HepG2 (cell line): ENCODE measurements around the gene PLK5. TPM values are rescaled to one million over a fixed set of nuclear protein-coding genes. Genes with fewer than 3 reads are reported as not detected.

ENCODE experiments used
- HIVEP1 ChIP-seq: sonication (generic); formaldehyde crosslinking; IDR thresholded peaks from 2 replicates; pipeline ENCODE4 v1.4.0; 2020; ENCODE audit warnings: mild to moderate bottlenecking, missing genetic modification reagents
- MEF2D ChIP-seq: sonication (generic); formaldehyde crosslinking; IDR thresholded peaks from 2 replicates; pipeline ENCODE4 v1.5.1; 2020; ENCODE audit warnings: mild to moderate bottlenecking, missing genetic modification reagents
- NFE2L2 ChIP-seq: fragments of 150-350 bp; IDR thresholded peaks from 2 replicates; pipeline ENCODE4 v1.6.1; 2014; ENCODE audit warnings: low read length
- RAD21 ChIP-seq: fragments of 450-650 bp; formaldehyde crosslinking; IDR thresholded peaks from 2 replicates; pipeline ENCODE4 v1.5.0; 2020; ENCODE audit warnings: mild to moderate bottlenecking
- SCMH1 ChIP-seq: sonication (generic); formaldehyde crosslinking; IDR thresholded peaks from 2 replicates; pipeline ENCODE4 v1.9.0; 2021; ENCODE audit warnings: missing genetic modification reagents, mild to moderate bottlenecking, borderline replicate concordance
- SMAD1 ChIP-seq: sonication (generic); formaldehyde crosslinking; IDR thresholded peaks from 2 replicates; pipeline ENCODE4 v1.4.0; 2020; ENCODE audit warnings: missing genetic modification reagents, low read depth, mild to moderate bottlenecking, borderline replicate concordance
- SP140L ChIP-seq: sonication (generic); formaldehyde crosslinking; IDR thresholded peaks from 2 replicates; pipeline ENCODE4 v1.4.0; 2020; ENCODE audit warnings: missing genetic modification reagents, borderline replicate concordance
- TP53 ChIP-seq: sonication (generic); formaldehyde crosslinking; conservative IDR thresholded peaks from 2 replicates; pipeline ENCODE4 v1.4.0; 2020; ENCODE audit warnings: missing genetic modification reagents
- ZFP36 ChIP-seq: fragments of 150-350 bp; IDR thresholded peaks from 2 replicates; pipeline ENCODE4 v1.6.1; 2018; ENCODE audit warnings: borderline replicate concordance, low read length, low read depth; ENCODE audit not compliant: partially characterized antibody
- ZNF296 ChIP-seq: sonication (generic); formaldehyde crosslinking; conservative IDR thresholded peaks from 2 replicates; pipeline ENCODE4 v1.5.0; 2020; ENCODE audit warnings: mild to moderate bottlenecking, missing genetic modification reagents
- ZNF614 ChIP-seq: IDR thresholded peaks from 2 replicates; pipeline ENCODE4 v1.6.1; 2018; ENCODE audit warnings: missing biosample characterization, missing genetic modification reagents, inconsistent platforms, borderline replicate concordance
- ZNF644 ChIP-seq: IDR thresholded peaks from 2 replicates; pipeline ENCODE4 v1.6.1; 2016; ENCODE audit warnings: low read depth
- ZSCAN12 ChIP-seq: sonication (generic); formaldehyde crosslinking; IDR thresholded peaks from 2 replicates; pipeline ENCODE4 v1.9.0; 2021; ENCODE audit warnings: mild to moderate bottlenecking, missing genetic modification reagents
- ZZZ3 ChIP-seq: sonication (generic); formaldehyde crosslinking; IDR thresholded peaks from 2 replicates; pipeline ENCODE4 v1.4.0; 2020; ENCODE audit warnings: missing genetic modification reagents, mild to moderate bottlenecking, borderline replicate concordance
- polyA plus RNA-seq, 8 experiments: library from polyadenylated mRNA; depleted of rRNA in 3 of 8; stranded (reverse) in 7 of 8; unstranded in 1 of 8; fragments of >200 nt; fragmentation: Illumina TruSeq in 4 of 8; extraction: Trizol in 4 of 8; gene quantifications; 2 replicates each; pipeline versions ENCODE4 v1.2.1 to v1.2.3, GENCODE V29; 2011 to 2016; ENCODE audit warnings: low read depth in 4 of 8, missing spikeins in 1 of 8, mixed read lengths in 1 of 8; ENCODE audit not compliant: insufficient read depth in 1 of 8
- total RNA-seq, 5 experiments: library from RNA; depleted of rRNA; stranded (reverse); fragments of >200 nt; fragmentation: Illumina TruSeq; extraction: Trizol; gene quantifications; 2 replicates each; pipeline ENCODE4 v1.2.3, GENCODE V29; 2016; ENCODE audit warnings: low read depth in 1 of 5
- TF ChIP-seq, protein P1 (sequence below): sonication (generic); formaldehyde crosslinking; IDR thresholded peaks from 2 replicates; pipeline ENCODE4 v1.4.0; 2020; ENCODE audit warnings: missing genetic modification reagents
- TF ChIP-seq, protein P2 (sequence below): sonication (generic); formaldehyde crosslinking; IDR thresholded peaks from 2 replicates; pipeline ENCODE4 v1.4.0; 2020; ENCODE audit warnings: missing genetic modification reagents
- TF ChIP-seq, protein P3 (sequence below): sonication (generic); formaldehyde crosslinking; IDR thresholded peaks from 2 replicates; pipeline ENCODE4 v1.4.0; 2020; ENCODE audit warnings: missing genetic modification reagents
- TF ChIP-seq, protein P4 (sequence below): sonication (generic); formaldehyde crosslinking; IDR thresholded peaks from 2 replicates; pipeline ENCODE4 v1.8.1; 2023; ENCODE audit warnings: missing genetic modification reagents, inconsistent platforms, borderline replicate concordance

The PLK5 gene
- total and polyA plus RNA-seq, 2 of the 13 experiments (the other 11 are each of a cell fraction or from before 2014, with no cell fraction given) = not detected

DNA sequence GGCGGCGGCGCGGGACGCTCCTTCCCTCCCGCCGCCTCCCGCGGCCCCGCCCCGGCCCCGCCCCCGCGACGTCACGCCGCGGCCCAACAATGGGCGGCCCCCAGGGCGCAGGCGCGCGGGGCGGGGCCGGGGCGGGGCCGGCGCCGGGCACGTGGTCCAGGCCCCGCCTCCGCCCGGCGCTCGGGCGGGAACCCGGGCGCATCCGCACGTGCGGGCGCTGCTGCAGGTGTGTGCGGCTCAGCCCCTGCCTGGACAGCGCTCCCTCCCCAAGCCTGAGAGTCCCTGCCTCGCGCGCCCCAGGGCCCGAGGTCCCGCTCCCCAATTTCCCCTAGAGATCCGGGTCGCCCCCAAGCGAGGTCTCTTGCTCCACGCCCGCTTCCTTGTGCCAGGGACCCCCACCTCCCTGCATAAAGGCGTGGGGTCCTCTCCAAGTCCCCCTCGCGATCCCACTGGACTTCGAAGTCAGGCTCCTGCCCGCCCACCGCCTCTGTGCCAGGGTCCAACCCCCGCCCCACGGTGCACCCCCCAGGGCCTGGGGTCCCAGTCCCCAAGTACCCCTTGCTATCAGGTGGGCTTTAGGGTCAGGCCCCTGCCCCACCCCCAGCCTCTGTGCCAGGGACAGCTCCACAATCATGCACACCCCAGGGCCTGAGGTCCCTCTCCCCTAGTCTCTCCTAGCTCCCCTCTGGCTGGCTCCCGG is 44.6 kb downstream of the PLK5 start, which contains the start of gene MEX3D (continued):
- TF ChIP-seq, protein P1, sequence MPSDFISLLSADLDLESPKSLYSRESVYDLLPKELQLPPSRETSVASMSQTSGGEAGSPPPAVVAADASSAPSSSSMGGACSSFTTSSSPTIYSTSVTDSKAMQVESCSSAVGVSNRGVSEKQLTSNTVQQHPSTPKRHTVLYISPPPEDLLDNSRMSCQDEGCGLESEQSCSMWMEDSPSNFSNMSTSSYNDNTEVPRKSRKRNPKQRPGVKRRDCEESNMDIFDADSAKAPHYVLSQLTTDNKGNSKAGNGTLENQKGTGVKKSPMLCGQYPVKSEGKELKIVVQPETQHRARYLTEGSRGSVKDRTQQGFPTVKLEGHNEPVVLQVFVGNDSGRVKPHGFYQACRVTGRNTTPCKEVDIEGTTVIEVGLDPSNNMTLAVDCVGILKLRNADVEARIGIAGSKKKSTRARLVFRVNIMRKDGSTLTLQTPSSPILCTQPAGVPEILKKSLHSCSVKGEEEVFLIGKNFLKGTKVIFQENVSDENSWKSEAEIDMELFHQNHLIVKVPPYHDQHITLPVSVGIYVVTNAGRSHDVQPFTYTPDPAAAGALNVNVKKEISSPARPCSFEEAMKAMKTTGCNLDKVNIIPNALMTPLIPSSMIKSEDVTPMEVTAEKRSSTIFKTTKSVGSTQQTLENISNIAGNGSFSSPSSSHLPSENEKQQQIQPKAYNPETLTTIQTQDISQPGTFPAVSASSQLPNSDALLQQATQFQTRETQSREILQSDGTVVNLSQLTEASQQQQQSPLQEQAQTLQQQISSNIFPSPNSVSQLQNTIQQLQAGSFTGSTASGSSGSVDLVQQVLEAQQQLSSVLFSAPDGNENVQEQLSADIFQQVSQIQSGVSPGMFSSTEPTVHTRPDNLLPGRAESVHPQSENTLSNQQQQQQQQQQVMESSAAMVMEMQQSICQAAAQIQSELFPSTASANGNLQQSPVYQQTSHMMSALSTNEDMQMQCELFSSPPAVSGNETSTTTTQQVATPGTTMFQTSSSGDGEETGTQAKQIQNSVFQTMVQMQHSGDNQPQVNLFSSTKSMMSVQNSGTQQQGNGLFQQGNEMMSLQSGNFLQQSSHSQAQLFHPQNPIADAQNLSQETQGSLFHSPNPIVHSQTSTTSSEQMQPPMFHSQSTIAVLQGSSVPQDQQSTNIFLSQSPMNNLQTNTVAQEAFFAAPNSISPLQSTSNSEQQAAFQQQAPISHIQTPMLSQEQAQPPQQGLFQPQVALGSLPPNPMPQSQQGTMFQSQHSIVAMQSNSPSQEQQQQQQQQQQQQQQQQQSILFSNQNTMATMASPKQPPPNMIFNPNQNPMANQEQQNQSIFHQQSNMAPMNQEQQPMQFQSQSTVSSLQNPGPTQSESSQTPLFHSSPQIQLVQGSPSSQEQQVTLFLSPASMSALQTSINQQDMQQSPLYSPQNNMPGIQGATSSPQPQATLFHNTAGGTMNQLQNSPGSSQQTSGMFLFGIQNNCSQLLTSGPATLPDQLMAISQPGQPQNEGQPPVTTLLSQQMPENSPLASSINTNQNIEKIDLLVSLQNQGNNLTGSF = peak; percentile 89
- TF ChIP-seq ZZZ3 (CRISPR knock-in tag) (no peak), ZNF614 (no peak), SCMH1 (no peak), HIVEP1 (peak; percentile 32; the same call in 1 of the 2 replicates), ZFP36 (no peak), MEF2D (no peak), TP53 (CRISPR knock-in tag) (no peak), SP140L (CRISPR knock-in tag) (no peak), RAD21 (CRISPR knock-in tag) (no peak), ZNF296 (CRISPR knock-in tag) (no peak), ZSCAN12 (CRISPR knock-in tag) (no peak), NFE2L2 (no peak), ZNF644 (no peak), SMAD1 (CRISPR knock-in tag) (no peak)
- TF ChIP-seq, protein P2, sequence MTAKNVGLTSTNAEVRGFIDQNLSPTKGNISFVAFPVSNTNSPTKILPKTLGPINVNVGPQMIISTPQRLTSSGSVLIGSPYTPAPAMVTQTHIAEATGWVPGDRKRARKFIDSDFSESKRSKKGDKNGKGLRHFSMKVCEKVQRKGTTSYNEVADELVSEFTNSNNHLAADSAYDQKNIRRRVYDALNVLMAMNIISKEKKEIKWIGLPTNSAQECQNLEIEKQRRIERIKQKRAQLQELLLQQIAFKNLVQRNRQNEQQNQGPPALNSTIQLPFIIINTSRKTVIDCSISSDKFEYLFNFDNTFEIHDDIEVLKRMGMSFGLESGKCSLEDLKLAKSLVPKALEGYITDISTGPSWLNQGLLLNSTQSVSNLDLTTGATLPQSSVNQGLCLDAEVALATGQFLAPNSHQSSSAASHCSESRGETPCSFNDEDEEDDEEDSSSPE = peak; percentile 91
- TF ChIP-seq, protein P3, sequence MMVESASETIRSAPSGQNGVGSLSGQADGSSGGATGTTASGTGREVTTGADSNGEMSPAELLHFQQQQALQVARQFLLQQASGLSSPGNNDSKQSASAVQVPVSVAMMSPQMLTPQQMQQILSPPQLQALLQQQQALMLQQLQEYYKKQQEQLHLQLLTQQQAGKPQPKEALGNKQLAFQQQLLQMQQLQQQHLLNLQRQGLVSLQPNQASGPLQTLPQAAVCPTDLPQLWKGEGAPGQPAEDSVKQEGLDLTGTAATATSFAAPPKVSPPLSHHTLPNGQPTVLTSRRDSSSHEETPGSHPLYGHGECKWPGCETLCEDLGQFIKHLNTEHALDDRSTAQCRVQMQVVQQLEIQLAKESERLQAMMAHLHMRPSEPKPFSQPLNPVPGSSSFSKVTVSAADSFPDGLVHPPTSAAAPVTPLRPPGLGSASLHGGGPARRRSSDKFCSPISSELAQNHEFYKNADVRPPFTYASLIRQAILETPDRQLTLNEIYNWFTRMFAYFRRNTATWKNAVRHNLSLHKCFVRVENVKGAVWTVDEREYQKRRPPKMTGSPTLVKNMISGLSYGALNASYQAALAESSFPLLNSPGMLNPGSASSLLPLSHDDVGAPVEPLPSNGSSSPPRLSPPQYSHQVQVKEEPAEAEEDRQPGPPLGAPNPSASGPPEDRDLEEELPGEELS (CRISPR knock-in tag) = no peak
- TF ChIP-seq, protein P4, sequence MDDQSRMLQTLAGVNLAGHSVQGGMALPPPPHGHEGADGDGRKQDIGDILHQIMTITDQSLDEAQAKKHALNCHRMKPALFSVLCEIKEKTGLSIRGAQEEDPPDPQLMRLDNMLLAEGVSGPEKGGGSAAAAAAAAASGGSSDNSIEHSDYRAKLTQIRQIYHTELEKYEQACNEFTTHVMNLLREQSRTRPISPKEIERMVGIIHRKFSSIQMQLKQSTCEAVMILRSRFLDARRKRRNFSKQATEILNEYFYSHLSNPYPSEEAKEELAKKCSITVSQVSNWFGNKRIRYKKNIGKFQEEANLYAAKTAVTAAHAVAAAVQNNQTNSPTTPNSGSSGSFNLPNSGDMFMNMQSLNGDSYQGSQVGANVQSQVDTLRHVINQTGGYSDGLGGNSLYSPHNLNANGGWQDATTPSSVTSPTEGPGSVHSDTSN (CRISPR knock-in tag) = 0 out of 2 replicates have a peak, but pooled peaks have one; percentile 44
